HG02759 (cell line): ENCODE data around the gene GJC1.
"Not testable (repeated sequence)": the region's sequence is repeated elsewhere in the genome, so short reads cannot be mapped to it uniquely, and the experiment has no call there.

ENCODE experiments used
- ATAC-seq: cut with Tn5 transposase; IDR thresholded peaks from one replicate; pipeline ENCODE4 v1.9.1; 2021; ENCODE audit warnings: mild to moderate bottlenecking, moderate library complexity; ENCODE audit not compliant: unreplicated experiment

The GJC1 gene

GRCh38 chr17:44846206-44846605 is 16.1 kb upstream of the GJC1 start:
- ATAC-seq, result no peak

GRCh38 chr17:44844390-44844830 is 14.3 kb upstream of the GJC1 start:
- no peak for ATAC-seq

GRCh38 chr17:44842748-44843147 is 12.7 kb upstream of the GJC1 start:
- no peak for ATAC-seq

- ATAC-seq, result no peak
These were observed 10.8 kb upstream of the GJC1 start for GRCh38 chr17:44840936-44841335.

- no peak for ATAC-seq
These were observed 10.2 kb upstream of the GJC1 start for GRCh38 chr17:44840274-44840673.

- ATAC-seq, result no peak
These were observed 7.1 kb upstream of the GJC1 start for GRCh38 chr17:44837196-44837595.

- no peak for ATAC-seq
These were observed 2.7 kb upstream of the GJC1 start for GRCh38 chr17:44832805-44833204.

GRCh38 chr17:44831371-44831770 is 1.3 kb upstream of the GJC1 start:
- no peak for ATAC-seq

- ATAC-seq, result no peak
These were observed 537 bp upstream of the GJC1 start for GRCh38 chr17:44830359-44831288.

GRCh38 chr17:44828919-44829522 is 1.1 kb downstream of the GJC1 start:
- no peak for ATAC-seq

- no peak for ATAC-seq
These were observed 2.2 kb downstream of the GJC1 start for GRCh38 chr17:44827863-44828262.

GRCh38 chr17:44826123-44826790 is 3.8 kb downstream of the GJC1 start:
- no peak for ATAC-seq

- not testable (repeated sequence) for ATAC-seq
These were observed 4.9 kb downstream of the GJC1 start for GRCh38 chr17:44825236-44825635.

GRCh38 chr17:44820631-44821212 is 9.4 kb downstream of the GJC1 start:
- ATAC-seq, result no peak

- ATAC-seq, result not testable (repeated sequence)
These were observed 11.6 kb downstream of the GJC1 start for GRCh38 chr17:44818508-44818907.

GRCh38 chr17:44812263-44812662 is 17.8 kb downstream of the GJC1 start:
- ATAC-seq, result no peak

- ATAC-seq, result not testable (repeated sequence)
These were observed 21.3 kb downstream of the GJC1 start for GRCh38 chr17:44808656-44809388.

GRCh38 chr17:44808156-44808555 is 21.9 kb downstream of the GJC1 start:
- ATAC-seq, result no peak

- ATAC-seq, result no peak
These were observed 22.3 kb downstream of the GJC1 start for GRCh38 chr17:44807817-44808155.

- no peak for ATAC-seq
These were observed 22.8 kb downstream of the GJC1 start for GRCh38 chr17:44807093-44807816.
